ENCODE measurements around the gene NCAM2.

Gene NCAM2

GRCh38 chr21:21179619-21180298 is 181.6 kb downstream of the NCAM2 start:
- no peak for DNase-seq

DNA sequence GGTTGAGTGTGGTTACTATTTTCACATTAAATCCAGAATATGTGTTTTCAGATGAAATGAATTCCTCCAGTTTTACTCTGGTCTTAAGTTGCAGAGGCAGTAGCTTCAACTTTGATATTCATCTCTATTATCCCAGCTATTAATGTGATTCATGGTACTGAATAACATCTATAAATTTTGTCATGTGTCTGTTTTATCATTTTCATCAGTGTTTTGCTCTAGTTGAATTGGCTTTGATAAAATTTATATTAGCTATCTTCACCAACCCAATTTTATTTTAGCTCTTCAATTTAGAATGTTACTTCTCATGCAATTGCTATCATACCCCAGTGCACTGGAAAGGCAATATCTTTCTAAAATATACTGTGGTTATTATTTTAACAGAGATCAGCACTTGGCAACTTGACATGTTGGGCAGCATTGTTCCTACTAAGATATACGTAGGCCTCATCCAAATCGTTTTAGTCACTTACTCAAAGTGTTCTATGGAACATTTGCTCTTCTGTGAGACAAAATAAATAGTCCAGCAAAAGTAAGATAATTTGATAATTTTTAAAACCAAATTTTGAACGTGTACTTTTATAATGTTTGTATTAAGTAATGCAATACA is 184.3 kb downstream of the NCAM2 start:
- DNase-seq = no peak

- DNase-seq = no peak
Observed at GRCh38 chr21:21183092-21183491, 184.9 kb downstream of the NCAM2 start.

GRCh38 chr21:21184771-21185528 is 186.7 kb downstream of the NCAM2 start:
- no peak for DNase-seq

DNA sequence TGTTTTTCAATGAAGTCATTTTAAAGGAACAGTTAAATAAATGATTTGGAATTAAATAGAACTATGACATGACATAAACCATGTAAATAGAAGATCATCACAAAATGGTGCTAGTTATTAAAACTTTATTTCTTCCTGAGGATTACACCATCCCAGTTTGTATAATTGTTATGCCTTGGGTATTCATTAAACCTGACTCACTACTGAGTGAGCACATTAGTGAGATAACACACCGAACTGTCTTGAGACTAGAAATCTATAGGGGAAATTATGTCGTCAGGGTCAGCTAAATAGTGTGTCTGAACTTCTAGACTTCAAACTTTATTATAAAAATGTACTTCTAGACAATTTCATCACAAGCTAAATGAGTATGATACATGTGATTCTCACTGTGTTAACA is 189.4 kb downstream of the NCAM2 start:
- no peak for DNase-seq

- no peak for DNase-seq
Observed at GRCh38 chr21:21188513-21189195, 190.4 kb downstream of the NCAM2 start.

DNA sequence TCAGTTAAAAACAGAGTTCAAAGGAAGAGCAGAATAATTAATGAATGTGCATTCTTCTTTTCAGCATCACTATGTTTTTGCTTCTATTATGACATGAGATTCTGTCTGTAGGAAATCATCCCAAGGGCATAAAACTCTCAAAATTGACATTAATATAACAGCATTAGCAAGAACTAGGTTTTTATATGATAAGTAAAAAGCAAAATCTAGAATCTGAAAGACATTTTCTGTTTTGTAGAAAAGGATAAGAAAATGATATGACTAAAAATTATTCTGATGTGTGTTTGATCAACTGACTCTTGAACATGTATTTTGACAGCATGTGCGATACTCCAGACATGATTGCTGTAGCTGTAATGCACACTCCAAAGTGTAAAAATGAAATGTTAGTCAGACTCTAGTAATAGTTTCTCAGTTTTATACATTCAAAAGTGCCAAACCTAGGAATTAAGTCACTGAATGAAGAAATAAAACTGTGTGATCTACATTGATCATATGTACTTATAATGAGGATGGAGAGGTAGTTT is 197.3 kb downstream of the NCAM2 start:
- DNase-seq = no peak

GRCh38 chr21:21196087-21196486 is 197.9 kb downstream of the NCAM2 start:
- no peak for DNase-seq

- no peak for DNase-seq
Observed at GRCh38 chr21:21196848-21197247, 198.6 kb downstream of the NCAM2 start.

DNA sequence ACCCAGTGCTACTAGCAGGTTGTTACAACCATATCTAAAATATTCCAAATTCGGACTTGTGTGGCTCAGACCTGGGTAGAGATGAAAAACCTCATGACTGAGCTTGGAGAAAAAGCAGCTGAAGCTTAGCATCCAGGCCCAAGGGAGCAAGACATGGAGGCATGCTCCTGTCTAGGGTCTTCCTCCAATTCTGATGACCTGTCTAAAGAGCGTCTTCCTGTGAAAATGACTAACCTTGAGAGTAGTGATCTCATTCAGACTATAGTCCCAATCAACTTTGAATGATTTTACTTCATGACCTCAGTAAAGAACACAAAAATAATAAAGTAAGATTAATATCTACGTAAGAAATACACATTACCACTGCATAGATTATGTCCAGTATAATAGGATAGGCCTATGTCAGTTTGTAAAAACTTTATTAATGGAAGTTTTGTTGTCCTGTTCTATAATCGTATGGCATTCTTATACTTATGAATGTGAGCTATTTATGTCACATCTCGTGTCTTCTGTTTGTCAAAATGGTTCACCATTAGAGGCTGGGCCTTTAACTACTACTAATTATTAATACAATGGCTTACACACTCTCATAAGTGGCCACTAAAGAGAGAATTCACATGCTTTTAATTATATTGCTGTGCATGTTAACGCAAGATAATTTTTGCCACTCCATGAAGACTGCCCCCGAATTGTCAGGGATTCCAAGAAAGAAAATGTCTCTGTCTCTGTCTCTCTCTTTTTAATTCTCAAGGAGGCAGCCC is 201.3 kb downstream of the NCAM2 start:
- no peak for DNase-seq

DNA sequence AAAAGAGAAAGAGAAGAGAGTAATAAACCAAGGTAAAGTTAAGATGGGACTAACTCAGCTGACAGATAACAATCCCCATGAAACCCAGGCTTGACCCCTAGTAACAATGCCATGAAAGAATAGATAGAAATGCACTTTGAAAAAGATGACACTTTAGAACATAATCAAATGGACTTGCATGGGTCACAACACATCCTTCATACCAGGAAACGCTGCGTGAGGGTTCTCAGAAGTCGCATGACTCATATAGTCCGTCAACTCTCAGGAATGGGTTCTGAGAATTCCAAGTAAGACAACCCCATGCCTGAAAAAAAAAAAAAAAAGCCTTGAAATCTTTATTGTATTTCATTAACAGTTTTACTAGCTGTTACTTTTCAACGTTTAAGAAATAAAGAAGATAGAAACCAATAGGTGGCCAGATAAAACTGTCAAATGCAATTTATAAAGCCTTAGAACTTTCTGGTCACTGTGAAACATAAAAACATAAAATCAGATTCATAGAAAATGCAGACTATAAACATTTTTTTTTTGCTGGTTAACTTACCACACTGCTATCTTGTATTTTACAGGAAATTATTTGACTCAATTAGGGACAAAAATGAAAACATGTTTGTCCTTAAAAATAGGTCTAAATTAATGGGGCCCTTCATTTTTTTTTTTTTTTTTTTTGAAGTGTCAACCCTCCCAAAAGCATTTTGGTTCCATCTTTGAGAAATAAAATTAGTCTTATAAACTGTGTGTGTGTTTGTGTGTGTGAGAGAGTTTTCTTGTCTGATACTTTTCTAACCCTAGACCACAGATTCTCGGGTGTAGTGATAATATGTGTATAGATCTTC is 202.1 kb downstream of the NCAM2 start:
- DNase-seq = no peak

GRCh38 chr21:21200939-21201615 is 202.9 kb downstream of the NCAM2 start:
- no peak for DNase-seq

- no peak for DNase-seq
Observed at GRCh38 chr21:21203822-21204339, 205.7 kb downstream of the NCAM2 start.

- DNase-seq = no peak
Observed at GRCh38 chr21:21204366-21204996, 206.3 kb downstream of the NCAM2 start.

- no peak for DNase-seq
Observed at GRCh38 chr21:21205604-21206003, 207.4 kb downstream of the NCAM2 start.

DNA sequence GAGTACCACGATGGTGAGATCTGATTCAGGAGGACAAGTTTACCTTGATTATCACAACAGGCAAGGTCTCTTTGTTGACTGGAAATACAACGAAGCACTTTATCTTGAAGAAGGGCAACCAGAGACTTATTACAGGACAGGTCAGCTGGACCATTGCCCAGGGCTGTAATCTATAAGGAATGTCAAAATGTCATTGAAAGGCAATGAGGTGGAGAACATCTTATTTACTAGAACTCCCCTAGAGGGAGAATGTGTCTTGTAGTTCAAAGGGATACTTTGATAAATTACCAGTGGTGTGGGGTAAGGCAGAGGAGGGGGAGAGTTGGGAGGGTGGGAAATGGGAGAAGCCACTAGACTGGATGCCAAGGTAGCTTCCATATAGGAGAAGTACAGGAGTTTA is 212.3 kb downstream of the NCAM2 start:
- DNase-seq = no peak

- no peak for DNase-seq
Observed at GRCh38 chr21:21213297-21213696, 215.1 kb downstream of the NCAM2 start.

GRCh38 chr21:21216047-21216446 is 217.8 kb downstream of the NCAM2 start:
- no peak for DNase-seq

GRCh38 chr21:21226472-21226871 is 228.3 kb downstream of the NCAM2 start:
- DNase-seq = no peak

- DNase-seq = no peak
Observed at GRCh38 chr21:21230672-21231071, 232.5 kb downstream of the NCAM2 start.

All from DMS53 (cell line).